ENCODE data around the gene VDR. TPM values are rescaled to one million over a fixed set of nuclear protein-coding genes. Genes with fewer than 3 reads are reported as not detected.
A peak's percentile ranks its signal among the peaks of the same experiment; 100 is the strongest.

The VDR gene
- total and polyA plus RNA-seq, 8 donors, result 1.1 to 32.1 (median 2.2) TPM

GRCh38 chr12:47877081-47877480 lies 27.7 kb downstream of the VDR start:
- intact Hi-C loops (cut with DNase I), result no loop called here
- no peak for TF ChIP-seq CTCF (IDR thresholded peaks at IDR 0.05)
- Histone ChIP-seq H3K27ac (no peak overlapping the region), H3K4me3 (no peak overlapping the region), H3K27me3 (no peaks in the 10 kb centered on the region), H3K4me1 (peaks cover 0 to 12% of the 10 kb centered on the region in 2 donors), H3K9me3 (no peaks in the 10 kb centered on the region), H3K36me3 (peaks cover 0 to 42% of the 10 kb centered on the region in 2 donors)
- DNase-seq, result no peak
- ATAC-seq, result no peak

GRCh38 chr12:47876440-47876960 lies 28.3 kb downstream of the VDR start:
- no peak for ATAC-seq
- no peak for DNase-seq
- H3K27ac ChIP-seq, result no peak overlapping the region
- peaks cover 0 to 7% of the 10 kb centered on the region in 2 donors for H3K4me1 ChIP-seq
- no peak for TF ChIP-seq CTCF (IDR thresholded peaks at IDR 0.05)
- intact Hi-C loops (cut with DNase I), result no loop called here
- H3K9me3 ChIP-seq, result no peaks in the 10 kb centered on the region
- no peaks in the 10 kb centered on the region for H3K27me3 ChIP-seq
- H3K4me3 ChIP-seq, result no peak overlapping the region
- peaks cover 0 to 42% of the 10 kb centered on the region in 2 donors for H3K36me3 ChIP-seq

GRCh38 chr12:47875746-47876439 lies 28.9 kb downstream of the VDR start:
- Histone ChIP-seq H3K27ac (no peak overlapping the region), H3K4me1 (peaks cover 0 to 3% of the 10 kb centered on the region in 2 donors), H3K36me3 (peaks cover 0 to 42% of the 10 kb centered on the region in 2 donors), H3K27me3 (no peaks in the 10 kb centered on the region), H3K9me3 (no peaks in the 10 kb centered on the region), H3K4me3 (no peak overlapping the region)
- no peak for ATAC-seq
- no peak for DNase-seq
- TF ChIP-seq CTCF (IDR thresholded peaks at IDR 0.05), result no peak
- intact Hi-C loops (cut with DNase I), result no loop called here

- Histone ChIP-seq H3K4me3 (no peak overlapping the region), H3K27me3 (no peaks in the 10 kb centered on the region), H3K4me1 (peaks cover 0 to 11% of the 10 kb centered on the region in 2 donors), H3K36me3 (peaks cover 0 to 41% of the 10 kb centered on the region in 2 donors), H3K9me3 (no peaks in the 10 kb centered on the region), H3K27ac (no peak overlapping the region)
- no peak for ATAC-seq
- TF ChIP-seq CTCF (IDR thresholded peaks at IDR 0.05), result no peak
- no peak for DNase-seq
- intact Hi-C loops (cut with DNase I), result no loop called here
These were observed 30.5 kb downstream of the VDR start for GRCh38 chr12:47874316-47874715.

GRCh38 chr12:47870175-47870781 lies 34.5 kb downstream of the VDR start:
- ATAC-seq (peak; percentile 70), DNase-seq (peak in 1 of 4 donors; percentile 26)
- Histone ChIP-seq H3K36me3 (peaks cover 0 to 9% of the 10 kb centered on the region in 2 donors), H3K27ac (no peak overlapping the region), H3K4me1 (peaks cover 0 to 23% of the 10 kb centered on the region in 2 donors), H3K4me3 (no peak overlapping the region), H3K9me3 (no peaks in the 10 kb centered on the region), H3K27me3 (no peaks in the 10 kb centered on the region)
- peak; percentile 21 to 54 for TF ChIP-seq CTCF (IDR thresholded peaks at IDR 0.05)
- intact Hi-C loops (cut with DNase I), result no loop called here

Measured in left lung (tissue), 10 donors.